ENCODE data around the gene TUBA4A.

TUBA4A gene

GRCh38 chr2:219218217-219218731 is 35.4 kb downstream of the TUBA4A start:
- Histone ChIP-seq H3K27me3 (ENCODE audit: insufficient read depth, low read depth, severe bottlenecking) (no peaks in the 10 kb centered on the region), H3K36me3 (peaks cover 76% of the 10 kb centered on the region), H3K27ac (peak overlapping the region; percentile 91), H3K4me3 (ENCODE audit: low read depth, low read length) (peak overlapping the region; percentile 64), H3K9me3 (ENCODE audit: severe bottlenecking) (no peaks in the 10 kb centered on the region)
- DNase-seq: peak; percentile 55
- TF ChIP-seq, protein P1, sequence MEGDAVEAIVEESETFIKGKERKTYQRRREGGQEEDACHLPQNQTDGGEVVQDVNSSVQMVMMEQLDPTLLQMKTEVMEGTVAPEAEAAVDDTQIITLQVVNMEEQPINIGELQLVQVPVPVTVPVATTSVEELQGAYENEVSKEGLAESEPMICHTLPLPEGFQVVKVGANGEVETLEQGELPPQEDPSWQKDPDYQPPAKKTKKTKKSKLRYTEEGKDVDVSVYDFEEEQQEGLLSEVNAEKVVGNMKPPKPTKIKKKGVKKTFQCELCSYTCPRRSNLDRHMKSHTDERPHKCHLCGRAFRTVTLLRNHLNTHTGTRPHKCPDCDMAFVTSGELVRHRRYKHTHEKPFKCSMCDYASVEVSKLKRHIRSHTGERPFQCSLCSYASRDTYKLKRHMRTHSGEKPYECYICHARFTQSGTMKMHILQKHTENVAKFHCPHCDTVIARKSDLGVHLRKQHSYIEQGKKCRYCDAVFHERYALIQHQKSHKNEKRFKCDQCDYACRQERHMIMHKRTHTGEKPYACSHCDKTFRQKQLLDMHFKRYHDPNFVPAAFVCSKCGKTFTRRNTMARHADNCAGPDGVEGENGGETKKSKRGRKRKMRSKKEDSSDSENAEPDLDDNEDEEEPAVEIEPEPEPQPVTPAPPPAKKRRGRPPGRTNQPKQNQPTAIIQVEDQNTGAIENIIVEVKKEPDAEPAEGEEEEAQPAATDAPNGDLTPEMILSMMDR (IDR thresholded peaks at IDR 0.05; ENCODE audit: low read depth, low read length): no peak

DNA sequence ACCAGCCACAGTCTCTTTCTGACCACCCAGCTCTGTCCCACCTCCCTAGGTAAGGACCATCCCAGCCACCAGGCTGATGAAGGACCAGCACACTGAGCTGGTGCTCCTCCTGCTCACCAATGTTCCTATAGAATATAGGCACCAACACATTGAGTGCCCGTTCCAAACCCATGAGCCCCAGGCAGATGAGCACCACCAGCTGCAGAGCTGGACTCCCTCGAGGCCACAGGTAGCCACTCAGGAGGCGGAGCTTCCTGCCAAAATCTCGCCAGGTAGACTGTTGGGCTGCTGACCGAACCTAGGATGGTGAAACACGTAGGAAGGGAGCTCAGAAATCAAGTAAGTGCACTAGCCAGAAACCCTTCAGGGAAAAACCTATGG is 37.2 kb downstream of the TUBA4A start:
- Histone ChIP-seq H3K9me3 (ENCODE audit: severe bottlenecking) (no peaks in the 10 kb centered on the region), H3K27ac (no peak overlapping the region; the same call in 1 of the 2 replicates), H3K36me3 (peaks cover 76% of the 10 kb centered on the region), H3K27me3 (ENCODE audit: insufficient read depth, low read depth, severe bottlenecking) (no peaks in the 10 kb centered on the region), H3K4me3 (ENCODE audit: low read depth, low read length) (no peak overlapping the region)
- DNase-seq: no peak
- TF ChIP-seq, protein P1 (IDR thresholded peaks at IDR 0.05; ENCODE audit: low read depth, low read length): no peak

GRCh38 chr2:219215871-219216534 is 37.7 kb downstream of the TUBA4A start:
- Histone ChIP-seq H3K36me3 (peaks cover 74% of the 10 kb centered on the region), H3K4me3 (ENCODE audit: low read depth, low read length) (no peak overlapping the region), H3K9me3 (ENCODE audit: severe bottlenecking) (no peaks in the 10 kb centered on the region), H3K27ac (no peak overlapping the region; the same call in 1 of the 2 replicates), H3K27me3 (ENCODE audit: insufficient read depth, low read depth, severe bottlenecking) (no peaks in the 10 kb centered on the region)
- TF ChIP-seq, protein P1 (IDR thresholded peaks at IDR 0.05; ENCODE audit: low read depth, low read length): no peak
- DNase-seq: no peak

DNA sequence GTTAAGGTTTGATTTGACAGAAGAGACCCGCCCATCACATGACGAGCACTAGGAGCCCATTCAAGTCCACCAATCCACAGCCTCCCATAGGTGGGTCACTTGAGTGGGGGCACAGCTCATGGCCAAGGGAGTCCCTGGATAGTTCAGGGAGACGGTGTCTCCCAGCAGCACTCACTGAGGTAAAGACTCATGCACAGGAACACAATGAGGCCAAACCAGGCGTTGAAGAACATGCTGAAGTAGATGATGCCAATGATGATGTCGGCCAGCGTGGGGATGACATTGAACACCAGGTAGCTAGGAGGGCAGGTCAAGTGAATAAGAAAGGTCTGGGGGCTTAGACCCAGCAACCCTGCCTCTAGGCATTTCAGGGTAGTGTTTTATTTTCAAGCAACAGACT is 38.9 kb downstream of the TUBA4A start:
- DNase-seq: no peak
- Histone ChIP-seq H3K4me3 (ENCODE audit: low read depth, low read length) (no peak overlapping the region), H3K9me3 (ENCODE audit: severe bottlenecking) (no peaks in the 10 kb centered on the region), H3K27me3 (ENCODE audit: insufficient read depth, low read depth, severe bottlenecking) (no peaks in the 10 kb centered on the region), H3K27ac (no peak overlapping the region), H3K36me3 (peaks cover 75% of the 10 kb centered on the region)
- TF ChIP-seq, protein P1 (IDR thresholded peaks at IDR 0.05; ENCODE audit: low read depth, low read length): no peak

- Histone ChIP-seq H3K36me3 (peaks cover 77% of the 10 kb centered on the region), H3K27me3 (ENCODE audit: insufficient read depth, low read depth, severe bottlenecking) (no peaks in the 10 kb centered on the region), H3K4me3 (ENCODE audit: low read depth, low read length) (no peak overlapping the region), H3K27ac (no peak overlapping the region), H3K9me3 (ENCODE audit: severe bottlenecking) (no peaks in the 10 kb centered on the region)
- TF ChIP-seq, protein P1 (IDR thresholded peaks at IDR 0.05; ENCODE audit: low read depth, low read length): no peak
- DNase-seq: no peak
These were observed 39.6 kb downstream of the TUBA4A start for GRCh38 chr2:219214141-219214540.
